GM06990 (cell line): ENCODE measurements around the gene SULT2B1.

ENCODE experiments used
- DNase-seq: peaks from one replicate; pipeline ENCODE4 v3.0.0-alpha.2; 2011; ENCODE audit not compliant: insufficient read length; ENCODE audit errors: extremely low read depth
- H3K27me3 ChIP-seq: replicated peaks from 2 replicates; pipeline ENCODE4 v1.6.0; 2011; ENCODE audit warnings: low read length; ENCODE audit not compliant: control insufficient read depth, insufficient read depth
- H3K36me3 ChIP-seq: 2 replicates; pipeline ENCODE4 v1.5.1; 2011; ENCODE audit warnings: low read length; ENCODE audit not compliant: control insufficient read depth, insufficient read depth
- H3K4me3 ChIP-seq: replicated peaks from 2 replicates; pipeline ENCODE4 v1.5.1; 2011; ENCODE audit warnings: low read depth, mild to moderate bottlenecking, control low read depth, low read length
- TF ChIP-seq, protein P1 (sequence below): IDR thresholded peaks from 2 replicates; pipeline ENCODE4 v1.5.1; 2011; ENCODE audit warnings: low read length, control low read depth, mild to moderate bottlenecking, inconsistent platforms; ENCODE audit not compliant: insufficient read depth, poor library complexity, severe bottlenecking

SULT2B1 gene

DNA sequence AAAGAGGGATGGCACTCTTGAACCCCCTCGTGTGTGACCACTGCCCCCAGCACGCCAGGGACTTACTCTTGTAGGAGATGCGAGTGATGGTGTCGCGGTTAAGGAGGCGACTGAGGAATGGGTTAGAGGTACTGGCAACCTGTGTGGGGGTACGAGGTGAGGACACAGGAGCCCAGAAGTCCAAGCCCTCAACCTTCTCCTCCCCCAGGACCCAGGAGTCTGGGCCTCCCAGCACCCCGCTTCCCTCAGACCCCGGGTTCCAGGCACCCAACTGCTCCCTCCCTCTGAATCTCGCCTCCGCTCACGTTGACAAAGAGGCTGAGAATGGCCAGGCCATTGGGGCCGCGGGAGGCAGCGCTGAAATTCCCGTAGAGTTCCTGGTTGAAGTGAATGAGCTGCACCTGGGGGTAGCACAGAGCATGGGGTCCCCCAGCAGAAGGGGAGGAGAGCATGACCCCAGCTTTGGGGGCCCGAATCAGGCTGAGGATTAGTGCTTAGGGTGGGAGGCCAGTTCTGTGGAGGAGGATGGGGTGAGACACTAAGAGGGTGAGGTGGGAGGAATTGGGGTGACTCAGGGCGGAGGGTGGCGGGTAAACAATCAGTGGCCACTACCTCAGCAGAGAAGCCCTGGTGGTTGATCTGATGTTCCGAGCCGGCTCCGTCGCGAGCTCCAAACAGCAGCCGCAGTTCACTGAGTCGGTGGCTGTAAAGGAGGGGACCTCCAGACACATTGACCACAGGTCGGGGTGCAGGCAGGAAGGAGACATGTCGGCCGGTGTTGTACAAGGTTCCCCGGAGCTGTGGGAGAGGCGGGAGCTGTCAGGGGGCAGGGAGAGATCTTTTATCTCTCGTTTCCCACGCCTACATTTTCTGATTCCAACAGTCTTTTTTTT lies 87.8 kb downstream of the SULT2B1 start:
- no peak for DNase-seq
- no peak overlapping the region for H3K4me3 ChIP-seq
- no peaks in the 10 kb centered on the region for H3K27me3 ChIP-seq
- H3K36me3 ChIP-seq, result no peaks in the 10 kb centered on the region
- TF ChIP-seq, protein P1, sequence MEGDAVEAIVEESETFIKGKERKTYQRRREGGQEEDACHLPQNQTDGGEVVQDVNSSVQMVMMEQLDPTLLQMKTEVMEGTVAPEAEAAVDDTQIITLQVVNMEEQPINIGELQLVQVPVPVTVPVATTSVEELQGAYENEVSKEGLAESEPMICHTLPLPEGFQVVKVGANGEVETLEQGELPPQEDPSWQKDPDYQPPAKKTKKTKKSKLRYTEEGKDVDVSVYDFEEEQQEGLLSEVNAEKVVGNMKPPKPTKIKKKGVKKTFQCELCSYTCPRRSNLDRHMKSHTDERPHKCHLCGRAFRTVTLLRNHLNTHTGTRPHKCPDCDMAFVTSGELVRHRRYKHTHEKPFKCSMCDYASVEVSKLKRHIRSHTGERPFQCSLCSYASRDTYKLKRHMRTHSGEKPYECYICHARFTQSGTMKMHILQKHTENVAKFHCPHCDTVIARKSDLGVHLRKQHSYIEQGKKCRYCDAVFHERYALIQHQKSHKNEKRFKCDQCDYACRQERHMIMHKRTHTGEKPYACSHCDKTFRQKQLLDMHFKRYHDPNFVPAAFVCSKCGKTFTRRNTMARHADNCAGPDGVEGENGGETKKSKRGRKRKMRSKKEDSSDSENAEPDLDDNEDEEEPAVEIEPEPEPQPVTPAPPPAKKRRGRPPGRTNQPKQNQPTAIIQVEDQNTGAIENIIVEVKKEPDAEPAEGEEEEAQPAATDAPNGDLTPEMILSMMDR, result no peak

DNA sequence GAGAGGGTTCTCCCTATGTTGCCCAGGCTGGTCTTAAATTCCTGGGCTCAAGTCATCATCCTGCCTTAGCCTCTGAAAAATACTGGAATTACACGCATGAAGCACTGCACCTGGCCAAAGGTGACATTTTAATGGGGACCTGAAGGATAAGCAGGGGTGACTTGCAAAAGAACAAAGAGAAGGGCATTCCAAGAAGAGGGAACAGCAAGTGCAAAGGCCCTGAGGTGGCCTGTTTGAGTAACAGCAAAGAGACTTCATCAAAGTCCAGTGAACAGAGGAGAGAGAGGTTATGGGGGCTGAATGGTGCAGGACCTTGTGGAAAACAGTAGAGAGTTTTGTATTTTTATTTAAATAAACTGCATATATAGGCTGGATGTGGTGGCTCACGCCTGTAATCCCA lies 89.9 kb downstream of the SULT2B1 start:
- Histone ChIP-seq H3K4me3 (no peak overlapping the region), H3K27me3 (no peaks in the 10 kb centered on the region), H3K36me3 (no peaks in the 10 kb centered on the region)
- no peak for DNase-seq
- TF ChIP-seq, protein P1, result no peak

DNA sequence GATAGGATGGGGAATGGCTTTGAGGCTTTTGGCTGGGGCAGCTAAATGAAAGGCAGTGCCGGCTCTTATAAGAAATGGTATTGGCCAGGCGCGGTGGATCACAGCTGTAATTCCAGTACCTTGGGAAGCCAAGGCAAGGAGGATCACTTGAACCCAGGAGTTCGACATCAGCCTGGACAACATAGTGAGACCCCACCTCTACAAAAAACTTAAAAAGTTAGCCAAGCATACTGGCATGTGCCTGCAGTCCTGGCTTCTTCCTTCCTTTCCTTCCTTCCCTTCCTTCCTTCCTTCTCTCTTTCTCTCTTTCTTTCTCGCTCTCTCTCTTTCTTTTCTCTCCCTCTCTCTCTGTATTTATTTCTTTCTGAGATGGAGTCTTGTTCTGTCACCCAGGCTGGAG lies 90.9 kb downstream of the SULT2B1 start:
- TF ChIP-seq, protein P1, result no peak
- Histone ChIP-seq H3K4me3 (no peak overlapping the region), H3K27me3 (no peaks in the 10 kb centered on the region), H3K36me3 (no peaks in the 10 kb centered on the region)
- no peak for DNase-seq

DNA sequence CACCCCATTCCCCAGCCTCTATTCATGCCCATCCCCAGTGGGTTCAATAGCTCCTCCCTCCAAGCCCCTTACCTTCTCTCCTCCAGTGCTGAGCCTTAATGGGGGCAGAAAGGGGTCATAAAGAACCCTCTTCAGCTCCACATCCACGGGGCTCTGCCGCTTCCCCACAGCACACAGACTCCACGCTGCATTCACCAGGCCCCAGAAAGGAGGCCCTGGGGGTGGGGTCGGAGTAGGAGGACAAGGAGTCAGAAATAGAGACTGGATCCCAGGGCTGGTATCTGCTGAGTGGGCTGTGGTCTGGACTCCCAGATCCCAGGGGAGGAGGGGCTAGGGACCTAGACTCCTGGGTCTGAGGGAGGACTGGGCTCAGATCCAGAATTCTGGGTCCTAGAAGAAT lies 92.4 kb downstream of the SULT2B1 start:
- TF ChIP-seq, protein P1, result no peak
- no peak for DNase-seq
- Histone ChIP-seq H3K4me3 (no peak overlapping the region), H3K36me3 (no peaks in the 10 kb centered on the region), H3K27me3 (no peaks in the 10 kb centered on the region)

DNA sequence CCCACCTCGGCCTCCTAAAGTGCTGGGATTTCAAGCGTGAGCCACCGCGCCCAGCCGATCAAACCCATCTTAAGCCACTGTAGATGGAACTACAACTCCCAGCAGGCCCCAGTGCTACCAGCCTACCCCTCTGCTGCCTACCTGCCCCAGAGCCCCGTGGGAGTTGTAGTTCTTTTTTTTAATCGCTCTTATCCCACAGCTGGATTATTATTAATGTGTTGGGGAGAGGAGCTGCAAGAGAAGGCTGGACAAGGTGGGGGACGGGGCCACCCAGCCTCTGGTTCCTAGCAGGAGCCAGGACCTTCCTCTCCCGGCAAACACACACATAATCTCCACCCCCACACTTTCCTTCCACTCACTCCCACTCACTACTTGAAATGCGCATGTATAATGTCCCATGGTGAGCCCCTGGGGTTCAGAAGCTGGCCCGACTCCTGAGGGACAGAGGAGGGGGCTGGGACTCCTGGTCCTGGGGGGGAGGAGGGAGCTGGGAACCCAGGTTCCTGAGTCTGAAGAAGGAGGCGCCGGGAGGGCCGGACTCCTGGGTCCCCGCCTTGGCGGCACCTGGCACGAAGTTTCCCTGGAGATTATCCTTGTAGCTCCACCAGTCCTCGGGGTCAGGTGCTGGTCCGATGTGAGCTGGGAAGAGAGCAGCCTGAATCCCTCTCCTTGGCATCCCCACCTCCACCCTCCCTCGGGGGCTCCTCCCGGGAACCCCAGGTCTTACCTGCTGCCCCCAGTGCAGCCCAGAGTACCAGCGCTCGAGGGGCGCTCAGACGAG lies 93.1 kb downstream of the SULT2B1 start:
- Histone ChIP-seq H3K4me3 (peak overlapping the region; percentile 64), H3K27me3 (no peaks in the 10 kb centered on the region), H3K36me3 (no peaks in the 10 kb centered on the region)
- TF ChIP-seq, protein P1, result no peak
- DNase-seq, result peak; percentile 65
